ENCODE measurements around the gene ZNF768.

DNA sequence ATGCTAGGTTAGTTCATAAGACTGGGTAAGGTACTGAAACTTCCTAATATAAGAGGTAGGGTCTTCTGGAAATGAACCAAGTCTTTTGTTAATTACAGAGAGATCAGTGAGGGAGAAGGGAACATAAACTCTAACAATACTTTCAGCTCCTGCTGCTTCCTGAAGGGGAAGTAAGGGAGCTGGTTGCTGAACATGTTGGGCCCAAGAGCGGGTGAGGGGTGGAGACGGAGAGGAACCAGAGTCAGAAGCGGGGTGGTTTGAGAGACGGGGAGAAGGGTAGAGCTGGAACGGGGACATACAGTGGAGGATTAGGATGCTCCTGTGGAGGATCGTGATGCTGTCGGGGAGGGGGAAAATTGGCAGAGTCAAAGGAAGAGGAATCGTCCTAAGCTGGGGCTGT is 19.7 kb upstream of the ZNF768 start:
- TF ChIP-seq POLR2AphosphoS5 (IDR thresholded peaks at IDR 0.05; ENCODE audit: low read depth, low read length) (no peak), POLR2A (IDR thresholded peaks at IDR 0.05; ENCODE audit: borderline replicate concordance, extremely low read depth, insufficient read depth, insufficient read length) (no peak), MAX (IDR thresholded peaks at IDR 0.05) (no peak), JUND (IDR thresholded peaks at IDR 0.05) (no peak), EZH2 (IDR thresholded peaks at IDR 0.05) (no peak), TCF7L2 (IDR thresholded peaks at IDR 0.05; ENCODE audit: borderline replicate concordance, extremely low read depth, insufficient read depth, insufficient read length) (no peak), FOSL1 (IDR thresholded peaks at IDR 0.05; ENCODE audit: low read depth) (no peak), SP1 (IDR thresholded peaks at IDR 0.05; ENCODE audit: low read depth) (no peak)
- TF ChIP-seq, protein P1, sequence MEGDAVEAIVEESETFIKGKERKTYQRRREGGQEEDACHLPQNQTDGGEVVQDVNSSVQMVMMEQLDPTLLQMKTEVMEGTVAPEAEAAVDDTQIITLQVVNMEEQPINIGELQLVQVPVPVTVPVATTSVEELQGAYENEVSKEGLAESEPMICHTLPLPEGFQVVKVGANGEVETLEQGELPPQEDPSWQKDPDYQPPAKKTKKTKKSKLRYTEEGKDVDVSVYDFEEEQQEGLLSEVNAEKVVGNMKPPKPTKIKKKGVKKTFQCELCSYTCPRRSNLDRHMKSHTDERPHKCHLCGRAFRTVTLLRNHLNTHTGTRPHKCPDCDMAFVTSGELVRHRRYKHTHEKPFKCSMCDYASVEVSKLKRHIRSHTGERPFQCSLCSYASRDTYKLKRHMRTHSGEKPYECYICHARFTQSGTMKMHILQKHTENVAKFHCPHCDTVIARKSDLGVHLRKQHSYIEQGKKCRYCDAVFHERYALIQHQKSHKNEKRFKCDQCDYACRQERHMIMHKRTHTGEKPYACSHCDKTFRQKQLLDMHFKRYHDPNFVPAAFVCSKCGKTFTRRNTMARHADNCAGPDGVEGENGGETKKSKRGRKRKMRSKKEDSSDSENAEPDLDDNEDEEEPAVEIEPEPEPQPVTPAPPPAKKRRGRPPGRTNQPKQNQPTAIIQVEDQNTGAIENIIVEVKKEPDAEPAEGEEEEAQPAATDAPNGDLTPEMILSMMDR (IDR thresholded peaks at IDR 0.05 in 2 of 3, conservative IDR thresholded peaks at IDR 0.05 in 1 of 3; ENCODE audit: borderline replicate concordance in 1 of 3, insufficient read depth in 1 of 3, low read depth in 2 of 3, low read length in 2 of 3), result no peak
